ENCODE measurements around the gene PRSS38. TPM values are rescaled to one million over a fixed set of nuclear protein-coding genes. Genes with fewer than 3 reads are reported as not detected.

Gene PRSS38
- total and polyA plus RNA-seq, 11 donors, result not detected

DNA sequence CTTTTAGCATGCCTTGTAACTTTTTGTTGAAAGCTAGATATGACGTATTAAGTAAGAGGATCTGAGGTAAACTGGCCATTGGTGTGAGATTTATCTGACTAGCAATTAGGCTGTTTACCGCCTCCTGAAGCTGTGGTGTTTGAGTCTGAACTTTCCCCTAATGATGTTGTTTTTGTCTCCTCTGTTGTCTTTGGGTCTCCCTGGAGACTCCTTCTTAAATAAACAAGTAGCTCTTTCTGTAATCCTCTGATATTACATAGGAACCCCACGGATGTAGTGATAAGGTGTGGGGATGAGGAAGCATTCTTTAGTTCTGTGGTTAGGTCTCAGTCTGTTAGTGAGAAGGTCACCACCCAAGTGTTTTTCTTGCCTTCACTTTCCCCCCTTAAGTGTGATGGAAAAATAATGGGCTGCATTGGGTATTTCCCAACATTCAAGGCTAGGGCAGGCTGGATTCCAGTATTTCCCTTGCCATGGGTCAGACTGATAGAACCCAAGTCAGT lies 33.0 kb downstream of the PRSS38 start:
- no peak for ATAC-seq
- no peak overlapping the region for H3K27ac ChIP-seq
- H3K4me1 ChIP-seq, result no peaks in the 10 kb centered on the region
- intact Hi-C loops (cut with DNase I), result no loop called here
- no peaks in the 10 kb centered on the region for H3K36me3 ChIP-seq
- peaks cover 0 to 14% (median 0%) of the 10 kb centered on the region in 9 donors for H3K27me3 ChIP-seq
- TF ChIP-seq CTCF (IDR thresholded peaks at IDR 0.05) (no peak), POLR2A (IDR thresholded peaks at IDR 0.05) (no peak)
- DNase-seq, result no peak
- WGBS, 4 donors, result 63 to 80% (median 68%) methylated on average over 3 of the region's 3 CpGs
- peaks cover 0 to 9% (median 3%) of the 10 kb centered on the region in 12 donors for H3K9me3 ChIP-seq
- H3K4me3 ChIP-seq, result no peak overlapping the region

DNA sequence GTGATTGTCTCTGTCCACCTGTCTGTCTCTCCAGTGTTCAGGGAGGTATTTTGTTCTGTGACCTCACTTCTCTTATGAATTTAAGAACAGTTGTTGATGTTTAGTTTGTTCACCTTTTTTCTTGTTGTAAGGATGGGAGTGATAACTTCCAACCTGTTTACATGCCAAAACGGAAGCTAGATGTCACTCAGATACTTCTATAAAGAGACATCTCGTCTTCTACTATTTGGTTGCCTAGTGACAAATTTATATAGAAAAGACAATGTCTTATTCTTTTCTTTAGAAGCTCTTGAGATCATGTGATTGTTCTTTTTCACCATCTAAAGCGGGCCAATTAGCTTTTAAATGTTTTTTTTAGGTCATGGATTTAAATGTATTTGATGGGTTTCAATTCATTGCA lies 33.8 kb downstream of the PRSS38 start:
- Histone ChIP-seq H3K27ac (no peak overlapping the region), H3K4me1 (no peaks in the 10 kb centered on the region), H3K27me3 (peaks cover 0 to 14% (median 0%) of the 10 kb centered on the region in 9 donors), H3K36me3 (no peaks in the 10 kb centered on the region), H3K9me3 (peaks cover 0 to 9% (median 3%) of the 10 kb centered on the region in 12 donors), H3K4me3 (no peak overlapping the region)
- 43 to 55% (median 50%) methylated on average over 3 of the region's 3 CpGs for WGBS, 4 donors
- ATAC-seq (no peak), DNase-seq (no peak)
- TF ChIP-seq POLR2A (IDR thresholded peaks at IDR 0.05) (no peak), CTCF (IDR thresholded peaks at IDR 0.05) (no peak)
- intact Hi-C loops (cut with DNase I), result no loop called here

- intact Hi-C loops (cut with DNase I), result no loop called here
- Histone ChIP-seq H3K27me3 (peaks cover 0 to 14% (median 0%) of the 10 kb centered on the region in 9 donors), H3K27ac (no peak overlapping the region), H3K4me3 (no peak overlapping the region), H3K9me3 (no peaks in the 10 kb centered on the region), H3K4me1 (no peaks in the 10 kb centered on the region), H3K36me3 (no peaks in the 10 kb centered on the region)
- no peak for ATAC-seq
- no peak for DNase-seq
- TF ChIP-seq POLR2A (IDR thresholded peaks at IDR 0.05) (no peak), CTCF (IDR thresholded peaks at IDR 0.05) (no peak)
Observed at GRCh38 chr1:227854189-227854588, 38.7 kb downstream of the PRSS38 start.

DNA sequence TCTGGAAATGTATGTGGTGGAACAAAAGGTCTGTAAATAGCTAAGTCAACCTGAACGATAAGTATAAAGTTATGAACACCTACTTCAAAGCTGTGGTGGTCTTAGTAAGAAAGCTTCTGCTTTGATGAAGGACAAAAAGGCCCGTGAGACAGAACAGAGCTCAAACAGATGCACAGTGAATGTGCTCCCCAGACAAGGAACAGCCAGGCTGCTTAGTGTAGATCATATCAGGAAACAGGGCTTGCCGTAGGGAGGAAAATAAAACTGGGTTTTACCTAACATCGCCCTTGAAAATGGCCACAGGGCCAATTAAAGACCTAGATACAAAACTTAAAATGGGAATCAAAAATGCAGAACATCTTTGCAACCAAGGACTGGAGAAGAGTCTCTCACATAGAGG lies 40.2 kb downstream of the PRSS38 start:
- WGBS, 4 donors, result 71 to 76% (median 74%) methylated on average over 4 of the region's 4 CpGs
- TF ChIP-seq CTCF (IDR thresholded peaks at IDR 0.05) (no peak), POLR2A (IDR thresholded peaks at IDR 0.05) (no peak)
- intact Hi-C loops (cut with DNase I), result no loop called here

More for the DNA sequence above, 40.2 kb downstream of the PRSS38 start:
- DNase-seq (no peak), ATAC-seq (no peak)
- Histone ChIP-seq H3K27me3 (peaks cover 0 to 14% (median 0%) of the 10 kb centered on the region in 9 donors), H3K9me3 (no peaks in the 10 kb centered on the region), H3K4me1 (no peaks in the 10 kb centered on the region), H3K4me3 (no peak overlapping the region), H3K36me3 (no peaks in the 10 kb centered on the region), H3K27ac (no peak overlapping the region)
